ENCODE results near the gene KCNK10.

KCNK10 gene

GRCh38 chr14:88170333-88170732 is 152.7 kb downstream of the KCNK10 start:
- no peak for DNase-seq (ENCODE audit: low read depth)

GRCh38 chr14:88168498-88169165 is 154.4 kb downstream of the KCNK10 start:
- DNase-seq (ENCODE audit: low read depth) = peak; percentile 29

GRCh38 chr14:88168025-88168424 is 155.0 kb downstream of the KCNK10 start:
- no peak for DNase-seq (ENCODE audit: low read depth)

GRCh38 chr14:88166616-88167015 is 156.5 kb downstream of the KCNK10 start:
- DNase-seq (ENCODE audit: low read depth) = no peak

- DNase-seq (ENCODE audit: low read depth) = no peak
Measured at GRCh38 chr14:88164906-88165534, 158.0 kb downstream of the KCNK10 start.

GRCh38 chr14:88163731-88164255 is 159.3 kb downstream of the KCNK10 start:
- DNase-seq (ENCODE audit: low read depth) = no peak

- DNase-seq (ENCODE audit: low read depth) = no peak
Measured at GRCh38 chr14:88156127-88156526, 166.9 kb downstream of the KCNK10 start.

GRCh38 chr14:88154926-88155325 is 168.1 kb downstream of the KCNK10 start:
- no peak for DNase-seq (ENCODE audit: low read depth)

- no peak for DNase-seq (ENCODE audit: low read depth)
Measured at GRCh38 chr14:88154321-88154720, 168.7 kb downstream of the KCNK10 start.

GRCh38 chr14:88146881-88147649 is 176.0 kb downstream of the KCNK10 start:
- no peak for DNase-seq (ENCODE audit: low read depth)

GRCh38 chr14:88143810-88144209 is 179.3 kb downstream of the KCNK10 start:
- no peak for DNase-seq (ENCODE audit: low read depth)

GRCh38 chr14:88142997-88143396 is 180.1 kb downstream of the KCNK10 start:
- no peak for DNase-seq (ENCODE audit: low read depth)

GRCh38 chr14:88140874-88141273 is 182.2 kb downstream of the KCNK10 start:
- DNase-seq (ENCODE audit: low read depth) = no peak

- no peak for DNase-seq (ENCODE audit: low read depth)
Measured at GRCh38 chr14:88137327-88137726, 185.7 kb downstream of the KCNK10 start.
